ENCODE data around the gene FHL3.

Gene FHL3

GRCh38 chr1:38005195-38006007, at the start of gene FHL3:
Gene FHL3, minus strand, starts transcription at chr1:38005514. Its CDS starts 6,102 bp downstream, at chr1:37999412.
- Mint-ChIP-seq H3K4me3 (peak within 1 kb of the TSS; percentile 77), H3K36me3 (no peaks in the 10 kb centered on the region), H3K9me3 (no peaks in the 10 kb centered on the region), H3K27me3 (peaks cover 10% of the 10 kb centered on the region), H3K4me1 (peaks cover 4% of the 10 kb centered on the region), H3K27ac (no peak within 1 kb of the TSS)
- DNase-seq (ENCODE audit: low spot score in 2 of 2) (peak in 1 of 2 donors; percentile 30), ATAC-seq (ENCODE audit: low read depth) (peak; percentile 44)

- H3K4me3 Mint-ChIP-seq = no peak overlapping the region
- H3K27ac Mint-ChIP-seq = no peak overlapping the region
- no peaks in the 10 kb centered on the region for H3K36me3 Mint-ChIP-seq
- DNase-seq (ENCODE audit: low spot score in 2 of 2) (no peak), ATAC-seq (ENCODE audit: low read depth) (no peak)
- H3K27me3 Mint-ChIP-seq = no peaks in the 10 kb centered on the region
- H3K4me1 Mint-ChIP-seq = peaks cover 24% of the 10 kb centered on the region
- H3K9me3 Mint-ChIP-seq = no peaks in the 10 kb centered on the region
Observed at GRCh38 chr1:38053416-38054091, 48.2 kb upstream of the FHL3 start.

GRCh38 chr1:38052750-38053415, 47.6 kb upstream of the FHL3 start:
- DNase-seq (ENCODE audit: low spot score in 2 of 2) (peak; percentile 46 to 71), ATAC-seq (ENCODE audit: low read depth) (peak; percentile 98)
- Mint-ChIP-seq H3K4me1 (peaks cover 24% of the 10 kb centered on the region), H3K4me3 (peak overlapping the region; percentile 11), H3K27me3 (no peaks in the 10 kb centered on the region), H3K36me3 (no peaks in the 10 kb centered on the region), H3K9me3 (no peaks in the 10 kb centered on the region), H3K27ac (no peak overlapping the region)

GRCh38 chr1:38051079-38051543, 45.8 kb upstream of the FHL3 start:
- Mint-ChIP-seq H3K27me3 (no peaks in the 10 kb centered on the region), H3K4me3 (no peak overlapping the region), H3K9me3 (no peaks in the 10 kb centered on the region), H3K36me3 (no peaks in the 10 kb centered on the region), H3K4me1 (peaks cover 24% of the 10 kb centered on the region), H3K27ac (no peak overlapping the region)
- ATAC-seq (ENCODE audit: low read depth) (no peak), DNase-seq (ENCODE audit: low spot score in 2 of 2) (no peak)

GRCh38 chr1:38050397-38051078, 45.2 kb upstream of the FHL3 start:
- Mint-ChIP-seq H3K4me1 (peaks cover 24% of the 10 kb centered on the region), H3K27ac (no peak overlapping the region), H3K4me3 (no peak overlapping the region), H3K36me3 (no peaks in the 10 kb centered on the region), H3K9me3 (no peaks in the 10 kb centered on the region), H3K27me3 (no peaks in the 10 kb centered on the region)
- DNase-seq (ENCODE audit: low spot score in 2 of 2) (no peak), ATAC-seq (ENCODE audit: low read depth) (no peak)

GRCh38 chr1:38047603-38048141, 42.4 kb upstream of the FHL3 start:
- no peak for DNase-seq (ENCODE audit: low spot score in 2 of 2)
- H3K36me3 Mint-ChIP-seq = no peaks in the 10 kb centered on the region
- peaks cover 16% of the 10 kb centered on the region for H3K4me1 Mint-ChIP-seq
- ATAC-seq (ENCODE audit: low read depth) = no peak
- peaks cover 10% of the 10 kb centered on the region for H3K27me3 Mint-ChIP-seq
- no peak overlapping the region for H3K27ac Mint-ChIP-seq
- H3K9me3 Mint-ChIP-seq = no peaks in the 10 kb centered on the region
- peak overlapping the region; percentile 88 for H3K4me3 Mint-ChIP-seq

GRCh38 chr1:38046884-38047602, 41.7 kb upstream of the FHL3 start:
- no peak overlapping the region for H3K27ac Mint-ChIP-seq
- H3K27me3 Mint-ChIP-seq = peaks cover 15% of the 10 kb centered on the region
- peaks cover 11% of the 10 kb centered on the region for H3K4me1 Mint-ChIP-seq
- peak overlapping the region; percentile 88 for H3K4me3 Mint-ChIP-seq
- no peaks in the 10 kb centered on the region for H3K9me3 Mint-ChIP-seq
- H3K36me3 Mint-ChIP-seq = no peaks in the 10 kb centered on the region
- peak; percentile 81 for ATAC-seq (ENCODE audit: low read depth)
- peak; percentile 55 to 65 for DNase-seq (ENCODE audit: low spot score in 2 of 2)

GRCh38 chr1:38046333-38046883, 41.1 kb upstream of the FHL3 start, which contains the start of gene POU3F1:
Gene POU3F1, minus strand, starts transcription at chr1:38046793. Its CDS starts 50 bp downstream, at chr1:38046743.
- H3K9me3 Mint-ChIP-seq = no peaks in the 10 kb centered on the region
- ATAC-seq (ENCODE audit: low read depth) = peak; percentile 26
- H3K36me3 Mint-ChIP-seq = no peaks in the 10 kb centered on the region
- no peak within 1 kb of the TSS for H3K27ac Mint-ChIP-seq
- H3K4me1 Mint-ChIP-seq = peaks cover 6% of the 10 kb centered on the region
- H3K27me3 Mint-ChIP-seq = peaks cover 18% of the 10 kb centered on the region
- DNase-seq (ENCODE audit: low spot score in 2 of 2) = peak; percentile 31 to 58
- H3K4me3 Mint-ChIP-seq = peak within 1 kb of the TSS; percentile 88

GRCh38 chr1:38045401-38046332, 40.4 kb upstream of the FHL3 start:
- Mint-ChIP-seq H3K9me3 (no peaks in the 10 kb centered on the region), H3K4me1 (peaks cover 6% of the 10 kb centered on the region), H3K36me3 (no peaks in the 10 kb centered on the region), H3K27ac (no peak overlapping the region), H3K4me3 (no peak overlapping the region), H3K27me3 (peaks cover 18% of the 10 kb centered on the region)
- ATAC-seq (ENCODE audit: low read depth) (no peak), DNase-seq (ENCODE audit: low spot score in 2 of 2) (peak in 1 of 2 donors; percentile 38)

- H3K36me3 Mint-ChIP-seq = no peaks in the 10 kb centered on the region
- ATAC-seq (ENCODE audit: low read depth) (no peak), DNase-seq (ENCODE audit: low spot score in 2 of 2) (peak in 1 of 2 donors; percentile 36)
- peak overlapping the region; percentile 81 for H3K4me3 Mint-ChIP-seq
- peaks cover 25% of the 10 kb centered on the region for H3K27me3 Mint-ChIP-seq
- H3K4me1 Mint-ChIP-seq = peaks cover 8% of the 10 kb centered on the region
- no peaks in the 10 kb centered on the region for H3K9me3 Mint-ChIP-seq
- peak overlapping the region; percentile 53 for H3K27ac Mint-ChIP-seq
Observed at GRCh38 chr1:38044221-38045215, 39.2 kb upstream of the FHL3 start.

All from memory B cell (primary cell).